ENCODE results near the gene SLK.

The SLK gene

GRCh38 chr10:103966671-103967447, at the start of gene SLK:
Gene SLK, plus strand, starts transcription at chr10:103967140. Its CDS starts 606 bp downstream, at chr10:103967746.
- DNase-seq, result peak; percentile 86

DNA sequence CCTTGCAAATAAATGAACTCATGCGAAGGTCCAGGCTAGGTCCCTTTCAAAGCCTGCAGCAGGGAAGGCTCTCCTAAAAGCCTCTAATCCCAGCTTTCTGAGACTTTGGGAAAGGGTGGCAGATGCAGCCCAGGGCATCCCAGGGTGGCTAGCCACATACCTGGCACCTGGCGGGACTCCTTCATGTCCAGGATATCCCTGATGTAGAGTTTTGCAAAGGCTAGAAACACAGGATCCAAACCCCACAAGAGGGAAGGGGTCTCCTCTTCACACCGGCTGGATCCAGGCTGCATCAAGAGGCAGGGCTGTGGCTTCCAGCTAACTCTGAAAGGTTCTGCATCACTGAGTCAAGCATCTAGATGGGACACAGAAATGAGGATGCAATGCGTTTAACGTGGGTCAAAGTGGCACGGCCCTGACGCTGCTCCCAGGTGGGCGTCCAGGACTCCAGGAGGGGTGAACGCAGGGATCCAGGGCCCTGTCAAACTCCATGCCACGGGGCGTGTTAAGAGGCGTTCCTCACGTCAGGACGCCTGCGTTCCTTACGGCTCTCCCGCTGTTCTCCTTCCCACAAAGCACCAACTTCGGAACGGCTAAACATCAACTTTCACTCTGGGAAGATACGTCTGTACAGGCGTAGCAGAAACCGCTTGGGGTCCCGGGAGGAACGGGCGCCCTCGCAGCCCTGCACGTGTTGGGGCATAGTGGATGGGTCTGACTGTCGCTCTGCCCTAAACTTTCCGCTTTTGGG, 49.5 kb upstream of the SLK start:
- DNase-seq, result no peak

GRCh38 chr10:103918053-103918846, 48.7 kb upstream of the SLK start, which contains the start of gene STN1:
Gene STN1, minus strand, starts transcription at chr10:103918184. Its CDS starts 590 bp downstream, at chr10:103917594.
- DNase-seq, result peak; percentile 94

GRCh38 chr10:103919648-103920025, 47.3 kb upstream of the SLK start:
- DNase-seq, result no peak

DNA sequence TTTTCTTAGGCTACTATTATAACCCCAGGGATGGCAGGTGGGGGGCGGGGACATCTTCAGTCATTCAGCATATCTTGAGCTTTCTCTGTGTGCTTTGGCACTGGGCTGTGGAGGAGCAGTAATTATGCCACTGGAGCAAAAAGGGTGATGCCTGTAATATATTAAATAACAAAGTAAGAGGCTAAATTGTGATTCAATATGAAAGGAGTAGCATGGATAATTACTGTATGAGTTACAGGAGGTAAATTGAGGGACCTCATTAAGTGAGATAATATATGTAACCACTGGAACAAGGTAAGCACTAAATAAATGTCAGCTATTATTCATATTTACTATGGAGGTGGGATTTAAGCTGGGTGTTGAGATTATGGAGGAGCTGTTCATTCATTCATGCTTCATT, 45.7 kb upstream of the SLK start:
- no peak for DNase-seq

GRCh38 chr10:103921750-103922195, 45.2 kb upstream of the SLK start:
- DNase-seq, result peak; percentile 42

DNA sequence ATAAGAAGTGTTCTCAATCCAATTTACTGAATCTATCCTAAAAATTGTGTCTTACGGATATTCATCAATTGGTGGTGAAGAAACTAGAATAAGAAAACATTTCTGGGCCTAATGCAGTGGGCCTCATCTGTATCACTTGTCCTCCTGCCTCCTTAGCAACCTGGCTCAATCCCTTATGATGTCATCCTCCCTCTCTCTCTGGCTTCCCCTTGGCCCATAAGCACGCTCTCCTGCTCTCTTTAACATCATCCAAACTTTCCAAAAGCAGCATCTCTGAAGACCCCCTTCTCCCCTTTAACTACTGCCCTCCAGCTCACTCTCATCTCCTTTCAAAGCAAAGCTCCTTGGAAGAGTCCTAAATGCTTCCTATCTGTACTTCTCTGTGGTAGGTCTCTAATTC, 44.3 kb upstream of the SLK start:
- DNase-seq, result no peak

DNA sequence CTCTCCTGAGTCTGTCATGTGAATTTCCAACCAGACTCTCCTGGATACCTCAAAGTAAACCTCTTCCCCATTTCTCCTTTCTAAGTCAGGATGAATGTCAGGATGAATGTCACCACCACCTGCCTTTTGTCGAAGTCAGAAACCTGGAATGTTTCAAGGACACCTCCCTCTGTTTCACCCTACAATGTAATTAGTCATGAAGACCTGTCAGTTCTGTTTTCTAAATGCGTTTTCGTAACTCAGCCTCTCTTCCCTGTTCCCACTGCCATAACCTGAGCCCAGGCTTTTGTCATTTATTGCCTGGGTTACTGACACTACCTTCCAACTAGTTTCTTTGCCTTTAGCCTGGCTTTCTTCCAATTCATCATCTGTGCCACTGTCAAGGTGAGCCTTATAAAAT, 43.4 kb upstream of the SLK start:
- no peak for DNase-seq

DNA sequence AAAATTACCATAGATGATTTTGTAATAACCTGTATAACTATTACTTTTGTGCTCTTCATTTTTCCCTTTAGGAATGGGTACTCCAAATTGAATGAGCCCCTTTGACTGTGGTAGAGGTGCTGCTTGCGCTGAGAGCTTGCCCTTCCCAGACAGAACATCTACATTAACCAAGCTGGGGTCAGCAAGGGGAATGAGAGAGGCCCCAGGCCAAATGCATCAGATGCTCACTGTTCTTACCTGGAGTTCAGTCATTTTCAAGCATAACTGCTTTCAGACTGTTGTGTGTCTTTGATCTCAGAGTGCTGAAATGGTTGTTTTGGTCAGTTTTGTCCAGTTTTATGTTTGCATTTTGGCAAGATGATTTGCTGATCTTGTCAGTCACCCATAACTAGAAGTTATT, 41.3 kb upstream of the SLK start:
- DNase-seq, result no peak

DNA sequence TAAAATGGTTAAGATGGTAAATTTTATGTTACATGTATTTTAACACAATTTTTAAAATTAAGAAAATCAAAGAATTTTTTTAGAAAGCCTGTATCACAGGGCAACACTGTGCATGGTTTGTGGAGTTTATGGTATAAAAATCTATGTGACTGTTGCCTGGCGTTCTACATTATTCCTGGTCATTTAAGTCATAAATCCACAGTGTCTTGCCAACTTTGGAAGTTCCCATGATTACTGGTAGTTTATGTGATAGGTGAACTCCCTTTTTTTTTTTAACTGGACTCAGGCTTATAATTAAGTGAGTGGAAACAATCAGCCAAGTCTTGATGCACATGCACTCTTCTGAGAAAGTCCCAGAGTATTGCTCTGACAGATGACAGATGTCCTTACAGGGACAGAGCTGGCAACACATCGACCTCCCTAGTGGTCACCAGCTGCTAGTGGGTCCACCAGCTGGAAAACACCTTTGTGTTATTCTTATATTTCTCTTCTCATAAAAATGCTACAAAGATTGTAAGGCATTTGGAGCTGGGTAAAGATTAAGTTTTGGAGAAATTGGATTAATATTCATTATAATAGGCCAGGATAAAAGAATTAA, 40.1 kb upstream of the SLK start:
- DNase-seq, result no peak

DNA sequence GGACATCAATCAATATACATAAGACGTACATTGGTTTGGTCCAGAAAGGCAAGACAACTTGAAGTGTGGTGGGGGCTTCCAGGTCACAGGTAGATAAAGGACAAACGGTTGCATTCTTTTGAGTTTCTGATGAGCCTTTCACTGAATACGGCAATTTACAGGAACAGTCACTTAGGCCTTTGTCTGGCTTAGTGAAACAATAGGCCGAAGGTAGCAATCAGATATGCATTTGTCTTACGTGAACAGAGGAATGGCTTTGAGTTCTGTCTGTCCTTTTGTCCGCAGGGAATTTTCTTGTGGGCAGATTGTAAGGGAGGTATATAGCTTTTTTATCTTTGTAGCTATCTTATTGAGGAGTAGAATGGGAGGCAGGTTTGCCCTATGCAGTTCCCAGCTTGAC, 38.2 kb upstream of the SLK start:
- DNase-seq, result no peak

DNA sequence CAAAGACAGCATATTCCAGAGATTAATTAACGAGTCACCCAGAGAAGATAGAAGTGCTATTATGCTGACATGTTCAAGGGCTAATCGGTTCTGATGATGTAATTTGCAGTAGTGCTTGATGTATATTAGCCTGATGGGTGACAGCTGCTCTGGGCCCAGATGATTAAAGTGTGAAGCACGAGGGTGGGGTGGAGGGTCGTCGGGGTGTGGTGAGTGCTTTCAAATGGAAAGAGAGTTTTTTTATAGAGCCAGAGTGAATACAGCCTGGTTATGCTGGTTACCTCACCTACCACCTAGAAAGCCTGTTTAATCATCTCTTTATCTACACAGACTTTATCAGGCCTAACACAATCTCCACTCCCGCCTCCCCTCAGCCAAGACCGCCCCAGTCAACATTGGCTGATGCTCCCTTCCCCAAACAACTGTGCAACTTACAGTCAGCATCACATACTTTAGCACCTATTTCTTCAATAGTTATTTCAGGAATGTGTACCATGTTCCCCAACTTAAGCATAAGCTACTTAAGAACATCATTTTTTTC, 37.5 kb upstream of the SLK start:
- DNase-seq, result no peak

- DNase-seq, result no peak
Measured at GRCh38 chr10:103930449-103930848, 36.5 kb upstream of the SLK start.

- no peak for DNase-seq
Measured at GRCh38 chr10:103930881-103931280, 36.1 kb upstream of the SLK start.

GRCh38 chr10:103931603-103932002, 35.3 kb upstream of the SLK start:
- no peak for DNase-seq

DNA sequence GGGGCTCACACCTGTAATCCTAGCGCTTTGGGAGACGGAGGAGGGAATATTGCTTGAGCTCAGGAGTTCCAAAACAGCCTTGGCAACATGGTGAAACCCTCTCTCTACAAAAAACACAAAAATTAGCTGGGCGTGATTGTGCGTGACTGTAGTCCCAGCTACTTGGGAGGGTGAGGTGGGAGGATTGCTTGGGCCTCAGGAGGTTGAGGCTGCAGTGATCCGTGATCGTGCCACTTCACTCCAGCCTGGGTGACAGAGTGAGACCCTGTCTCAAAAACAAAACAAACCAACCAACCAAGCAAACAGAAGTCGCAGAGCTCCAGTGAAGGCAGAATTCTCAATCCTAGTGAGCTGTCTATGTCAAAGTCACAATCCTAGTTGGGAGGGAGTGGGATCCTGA, 34.7 kb upstream of the SLK start:
- no peak for DNase-seq

GRCh38 chr10:103932971-103933370, 34.0 kb upstream of the SLK start:
- no peak for DNase-seq

DNA sequence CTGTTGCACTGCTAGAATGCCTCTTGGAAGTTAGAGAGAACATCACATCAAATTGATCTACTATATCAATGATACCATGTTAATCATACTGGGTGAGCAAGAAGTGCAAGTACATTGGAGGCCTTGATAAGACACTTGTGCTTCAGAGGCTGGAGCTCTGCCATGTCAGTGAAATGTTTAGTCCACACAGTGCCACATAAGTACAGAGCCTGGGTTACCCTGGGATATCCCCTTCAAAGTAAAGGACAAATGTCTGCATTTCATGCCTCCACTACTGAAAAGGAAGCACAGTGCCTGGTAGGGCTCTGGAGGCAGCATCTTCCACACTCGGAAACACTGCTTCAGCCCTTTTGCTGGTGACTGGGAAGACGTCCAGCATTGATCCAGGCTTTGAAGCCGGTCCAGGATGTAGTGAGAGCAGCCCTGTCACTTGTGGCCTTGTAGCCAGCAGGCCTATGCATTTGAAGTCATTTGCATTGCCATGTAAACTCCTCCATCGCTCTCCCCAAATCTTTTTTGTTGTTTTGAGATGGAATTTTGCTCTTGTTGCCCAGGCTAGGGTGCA, 33.3 kb upstream of the SLK start:
- no peak for DNase-seq

DNA sequence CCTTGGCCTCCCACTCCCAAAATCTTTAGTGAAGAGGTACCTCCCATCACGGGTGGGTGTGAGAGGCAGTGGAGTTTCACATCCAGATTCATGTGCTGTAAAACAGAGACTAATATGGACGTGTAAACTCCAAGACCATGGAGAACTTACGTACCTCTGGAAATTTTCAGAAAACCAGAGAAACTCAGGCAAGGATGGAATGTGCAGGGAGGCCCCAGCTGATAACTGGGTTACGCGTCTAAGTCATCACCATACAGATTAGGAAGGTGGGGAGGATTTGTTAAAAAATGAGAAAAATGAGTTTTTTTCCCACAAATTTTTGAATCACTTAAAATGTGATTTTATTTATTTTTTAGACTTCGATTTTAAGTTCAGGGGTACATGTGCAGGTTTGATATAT, 32.6 kb upstream of the SLK start:
- no peak for DNase-seq

DNA sequence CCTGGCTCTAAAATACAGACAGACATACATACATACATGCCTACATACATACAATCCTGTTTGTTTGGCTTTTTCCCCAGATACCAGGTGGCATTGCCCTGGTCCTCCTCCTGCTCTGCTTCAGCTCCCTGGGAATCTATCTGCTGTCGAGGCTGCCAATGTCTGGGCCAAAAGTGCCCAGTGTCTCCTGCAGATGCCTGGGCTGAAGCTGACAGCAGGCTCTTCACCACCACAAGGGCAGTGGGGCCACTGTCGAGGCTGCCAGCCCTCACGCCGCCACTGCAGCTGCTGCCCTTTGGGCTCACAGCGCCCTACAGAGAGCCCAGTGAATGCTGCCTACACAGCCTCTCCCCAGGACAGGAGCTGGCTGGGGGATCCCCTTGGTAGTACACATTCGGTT, 30.9 kb upstream of the SLK start:
- no peak for DNase-seq

GRCh38 chr10:103939522-103939921, 27.4 kb upstream of the SLK start:
- no peak for DNase-seq

DNA sequence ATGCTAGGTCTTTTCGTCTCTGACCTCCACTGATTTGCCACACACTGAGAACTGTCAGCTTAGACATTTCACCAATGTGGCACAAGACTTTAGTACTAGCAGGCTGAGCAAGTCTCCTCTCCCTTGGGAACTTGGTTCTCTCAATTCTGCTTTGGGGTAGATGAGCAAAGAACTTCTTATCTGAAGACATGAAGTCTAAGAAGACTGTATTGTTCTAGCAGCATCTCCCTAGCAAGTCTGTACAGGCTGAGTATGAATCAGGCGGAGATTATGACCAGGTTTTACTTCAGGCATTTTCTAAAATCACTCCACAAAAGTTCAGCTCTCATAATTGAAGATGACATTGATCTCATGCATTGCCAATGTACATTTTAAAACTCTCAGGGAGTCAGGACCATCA, 25.1 kb upstream of the SLK start:
- no peak for DNase-seq

All from CD4-positive, alpha-beta T cell treated with Interleukin-21 for 1 hour (primary cell).